ENCODE measurements around the gene TUNAR.

GRCh38 chr14:95951359-95951758 is 74.7 kb downstream of the TUNAR start:
- no peak for TF ChIP-seq CTCF (IDR thresholded peaks at IDR 0.05)
- TF ChIP-seq POLR2A (IDR thresholded peaks at IDR 0.05; ENCODE audit: low read depth) = no peak
- TF ChIP-seq EP300 (IDR thresholded peaks at IDR 0.05) = no peak

Data from esophagus muscularis mucosa (tissue), 4 donors.